K562 (cell line): ENCODE data around the gene DMBT1. TPM values are rescaled to one million over a fixed set of nuclear protein-coding genes. Genes with fewer than 3 reads are reported as not detected.

Experiments
- ATAC-seq: fragments of 200-7000 bp; cut with Tn5 transposase; 3 replicates; pipeline ENCODE4 v1.9.1; 2020; ENCODE audit warnings: moderate library complexity
- BruUV-seq: library from RNA; stranded (reverse); fragments of 400-500 nt; replicated peaks from 2 replicates; lab custom pipeline; 2021; lab: Mats Ljungman, UMichigan
- CTCF ChIA-PET: fragments of 300-600 bp; formaldehyde crosslinking; extraction: SDS; loops from one replicate; lab custom pipeline; 2021; ENCODE audit warnings: low intra/inter-chr PET ratio; lab: Yijun Ruan, JAX
- POLR2A ChIA-PET: fragments of 300-600, 350-650 bp; sonication (Branson Sonifier 250); formaldehyde crosslinking; extraction: SDS; loops from one replicate; lab custom pipeline; 2021; ENCODE audit warnings: antibody characterized with exemption, inconsistent platforms; lab: Yijun Ruan, JAX
- DNase-seq, 4 experiments: peaks; one replicate each; pipeline versions ENCODE4 v3.0.0 to v3.0.0-alpha.2; 2011 to 2018; ENCODE audit warnings: low spot score in 3 of 4, mixed read lengths in 3 of 4; ENCODE audit errors: extremely low read depth in 1 of 4
- FAIRE-seq: peaks from 2 replicates; lab custom pipeline; 2011; peaks lifted over from hg19 to GRCh38; lab: Jason Lieb, UNC
- H2AFZ ChIP-seq: 2 replicates; pipeline ENCODE4 v1.6.0; 2011; ENCODE audit warnings: low read depth, low read length, control low read depth, inconsistent platforms
- H3K27ac ChIP-seq: fragments of 200-600 bp; 3 replicates; pipeline ENCODE4 v1.8.0; 2011; ENCODE audit warnings: low read depth, mild to moderate bottlenecking, control low read depth, inconsistent platforms, low read length, moderate library complexity, mixed read lengths; ENCODE audit errors: extremely low read depth
- H3K27me3 ChIP-seq, 2 experiments: fragments of 300-600 bp in 1 of 2; 2 replicates in 1 of 2; 3 replicates in 1 of 2; pipeline versions ENCODE4 v1.6.0 to v1.8.0; 2011; ENCODE audit warnings: inconsistent platforms in 2 of 2, low read length in 2 of 2, mild to moderate bottlenecking in 1 of 2, mixed read lengths in 1 of 2, moderate library complexity in 1 of 2; ENCODE audit not compliant: control insufficient read depth in 2 of 2, insufficient read depth in 2 of 2
- H3K36me3 ChIP-seq: fragments of 300-600 bp; 3 replicates; pipeline ENCODE4 v1.8.0; 2011; ENCODE audit warnings: mild to moderate bottlenecking, low read length, inconsistent platforms; ENCODE audit not compliant: control insufficient read depth, insufficient read depth
- H3K4me1 ChIP-seq, 2 experiments: fragments of 200-600 bp in 1 of 2; replicated peaks in 1 of 2; 2 replicates in 1 of 2; 3 replicates in 1 of 2; pipeline versions ENCODE4 v1.5.1 to v1.8.0; 2011; ENCODE audit warnings: inconsistent platforms in 2 of 2, low read length in 2 of 2, mild to moderate bottlenecking in 1 of 2, mixed read lengths in 1 of 2, moderate library complexity in 1 of 2; ENCODE audit not compliant: control insufficient read depth in 2 of 2, insufficient read depth in 2 of 2
- H3K4me2 ChIP-seq: 2 replicates; pipeline ENCODE4 v1.6.1; 2011; ENCODE audit warnings: low read length, control low read depth, inconsistent platforms, mixed read lengths; ENCODE audit not compliant: insufficient read depth
- H3K4me3 ChIP-seq: fragments of 200-600 bp; sonication (generic), shearing (Covaris generic); 2 replicates; pipeline ENCODE4 v1.5.1; 2016; ENCODE audit warnings: control low read depth, inconsistent platforms
- H3K79me2 ChIP-seq: fragments of 200-600 bp; 3 replicates; pipeline ENCODE4 v1.8.0; 2011; ENCODE audit warnings: low read length, inconsistent platforms; ENCODE audit not compliant: control insufficient read depth, insufficient read depth
- H3K9ac ChIP-seq, 2 experiments: 2 replicates each; pipeline versions ENCODE4 v1.6.0 to v1.6.1; 2011; ENCODE audit warnings: low read depth in 2 of 2, low read length in 2 of 2, control low read depth in 1 of 2, inconsistent platforms in 1 of 2, mild to moderate bottlenecking in 1 of 2, mixed read lengths in 1 of 2; ENCODE audit not compliant: insufficient read depth in 1 of 2
- H3K9me1 ChIP-seq: one replicate; pipeline ENCODE4 v1.6.0; 2011; ENCODE audit warnings: inconsistent platforms, mild to moderate bottlenecking, low read length, moderate library complexity; ENCODE audit not compliant: control insufficient read depth, insufficient read depth
- H3K9me3 ChIP-seq: replicated peaks from 2 replicates; pipeline ENCODE4 v1.5.1; 2011; ENCODE audit warnings: low read depth, low read length, inconsistent platforms; ENCODE audit not compliant: control insufficient read depth, insufficient read depth
- H4K20me1 ChIP-seq: replicated peaks from 2 replicates; pipeline ENCODE4 v1.6.1; 2011; ENCODE audit warnings: low read length, inconsistent platforms, mixed read lengths; ENCODE audit not compliant: control insufficient read depth, insufficient read depth
- CREBBP ChIP-seq: IDR thresholded peaks from one replicate; pipeline ENCODE4 v1.6.1; 2012; ENCODE audit warnings: low read depth, mild to moderate bottlenecking, control low read depth, inconsistent platforms, low read length
- CSDE1 ChIP-seq, 2 experiments: fragments of 450-650 bp; IDR thresholded peaks; 2 replicates each; pipeline ENCODE4 v1.6.1; 2016; ENCODE audit warnings: mild to moderate bottlenecking in 1 of 2
- FOXM1 ChIP-seq, 2 experiments: fragments of 450-650 bp in 1 of 2; sonication (generic) in 1 of 2; formaldehyde crosslinking in 1 of 2; IDR thresholded peaks; 2 replicates each; pipeline versions ENCODE4 v1.6.1 to v1.9.0; 2017 to 2022; ENCODE audit warnings: low read depth in 2 of 2, mild to moderate bottlenecking in 2 of 2, missing genetic modification reagents in 1 of 2, moderate library complexity in 1 of 2
- GTF2B ChIP-seq: IDR thresholded peaks from 2 replicates; pipeline ENCODE4 v1.6.1; 2011; ENCODE audit not compliant: insufficient read length; ENCODE audit errors: extremely low read depth
- HMGN3 ChIP-seq: IDR thresholded peaks from 2 replicates; pipeline ENCODE4 v1.6.1; 2011; ENCODE audit warnings: borderline replicate concordance, low read depth, mild to moderate bottlenecking, mixed read lengths, low read length; ENCODE audit not compliant: insufficient read length; ENCODE audit errors: extremely low read depth
- KDM5B ChIP-seq: fragments of 200-600 bp; sonication (generic); IDR thresholded peaks from 2 replicates; pipeline ENCODE4 v1.6.1; 2012; ENCODE audit warnings: low read depth, mild to moderate bottlenecking, moderate library complexity, low read length, control low read depth, inconsistent platforms; ENCODE audit not compliant: insufficient replicate concordance
- MAFF ChIP-seq: IDR thresholded peaks from 2 replicates; pipeline ENCODE4 v1.6.1; 2012; ENCODE audit warnings: low read length, improper control_type of control experiment
- MITF ChIP-seq: IDR thresholded peaks from 2 replicates; pipeline ENCODE4 v1.6.1; 2014; ENCODE audit warnings: antibody characterized with exemption
- PATZ1 ChIP-seq: fragments of 250-450 bp; sonication (Bioruptor Pico); IDR thresholded peaks from 2 replicates; pipeline ENCODE4 v1.5.0; 2020; ENCODE audit warnings: mild to moderate bottlenecking, borderline replicate concordance
- PHB ChIP-seq: fragments of 250-450 bp; sonication (Bioruptor Pico); IDR thresholded peaks from 2 replicates; pipeline ENCODE4 v1.5.0; 2021
- RAD51 ChIP-seq: fragments of 450-650 bp; IDR thresholded peaks from 2 replicates; pipeline ENCODE4 v1.7.1; 2016; ENCODE audit warnings: low read depth, mild to moderate bottlenecking, borderline replicate concordance
- SIRT6 ChIP-seq: IDR thresholded peaks from one replicate; pipeline ENCODE4 v1.6.1; 2012; ENCODE audit warnings: low read depth, mild to moderate bottlenecking, control low read depth, inconsistent platforms, low read length, moderate library complexity
- ZNF431 ChIP-seq: sonication (generic); formaldehyde crosslinking; IDR thresholded peaks from 2 replicates; pipeline ENCODE4 v1.8.0; 2022; ENCODE audit warnings: mild to moderate bottlenecking, missing genetic modification reagents
- ZNF584 ChIP-seq: fragments of 200-800 bp; sonication (Bioruptor generic); IDR thresholded peaks from 2 replicates; pipeline ENCODE4 v1.6.1; 2016; ENCODE audit warnings: low read depth, mild to moderate bottlenecking, missing genetic modification characterization, missing compliant biosample characterization
- ZNF785 ChIP-seq: fragments of 250-450 bp; sonication (Bioruptor Pico); IDR thresholded peaks from 2 replicates; pipeline ENCODE4 v1.4.0; 2020; ENCODE audit warnings: mild to moderate bottlenecking
- WGBS: fragments of 100-300 bp; shearing (Covaris generic); methylation state at CpG from one replicate; pipeline ENCODE4 v1.1.6; 2016; ENCODE audit warnings: low coverage, mixed read lengths; ENCODE audit not compliant: insufficient coverage; ENCODE audit errors: missing lambda C conversion rate; 5-methylcytosine and 5-hydroxymethylcytosine counted together
- in situ Hi-C: fragments of 300-500 bp; cut with MboI; formaldehyde crosslinking; loops from 4 replicates; pipeline ENCODE4 v1.15.0; 2018; ENCODE audit warnings: inconsistent platforms, mixed read lengths
- intact Hi-C: fragments of 100-400 bp; cut with micrococcal nuclease; formaldehyde crosslinking; loops from 2 replicates; pipeline ENCODE4 v1.14.2; 2022
- polyA plus RNA-seq, 8 experiments: library from polyadenylated mRNA; depleted of rRNA in 4 of 8; stranded (reverse) in 5 of 8; unstranded in 3 of 8; fragments of >200 nt; fragmentation: Nextera tagmentation in 2 of 8; fragmentation: Illumina TruSeq in 1 of 8; extraction: Ambion mirVana in 2 of 8; extraction: Trizol in 1 of 8; gene quantifications; 2 replicates each; pipeline versions ENCODE4 v1.2.1 to v1.2.3, GENCODE V29; 2011 to 2014; ENCODE audit warnings: inconsistent platforms in 1 of 8, missing spikeins in 1 of 8
- total RNA-seq, 7 experiments: library from RNA; depleted of rRNA in 6 of 7; stranded (reverse); fragments of >200 nt in 6 of 7; fragmentation: Illumina TruSeq in 2 of 7; extraction: Trizol in 2 of 7; gene quantifications; 2 replicates each; pipeline versions ENCODE4 v1.2.1 to v1.2.3, GENCODE V29; 2011 to 2021; ENCODE audit warnings: low replicate concordance in 1 of 7
- TF ChIP-seq, protein P1 (sequence below): fragments of 450-650 bp; IDR thresholded peaks from 2 replicates; pipeline ENCODE4 v1.6.1; 2016; ENCODE audit warnings: missing biosample characterization, missing genetic modification characterization
- TF ChIP-seq, protein P2 (sequence below), 2 experiments: fragments of 450-650 bp in 1 of 2; sonication (generic) in 1 of 2; formaldehyde crosslinking; conservative IDR thresholded peaks; 2 replicates each; pipeline versions ENCODE4 v1.4.0 to v1.8.1; 2020 to 2022; ENCODE audit warnings: mild to moderate bottlenecking in 1 of 2, missing genetic modification reagents in 1 of 2

DMBT1 gene
- total and polyA plus RNA-seq, 9 of the 15 experiments (the other 6 are each of a cell fraction or from before 2014, with no cell fraction given), result 0.01 to 0.07 TPM; not detected in 7

- no peak for ATAC-seq
- CTCF ChIA-PET, result no interaction called here
Observed at GRCh38 chr10:122673269-122673668, 112.7 kb downstream of the DMBT1 start.

More at GRCh38 chr10:122673269-122673668, 112.7 kb downstream of the DMBT1 start:
- Histone ChIP-seq H3K4me3 (no peak overlapping the region), H3K9me1 (no peaks in the 10 kb centered on the region), H3K4me1 (no peaks in the 10 kb centered on the region), H3K27ac (no peak overlapping the region), H3K36me3 (no peaks in the 10 kb centered on the region), H3K79me2 (no peaks in the 10 kb centered on the region), H3K27me3 (peaks cover 0 to 4% of the 10 kb centered on the region in 2 experiments; a peak in 1 of 5 replicates), H4K20me1 (no peaks in the 10 kb centered on the region), H2AFZ (no peak overlapping the region), H3K9me3 (no peaks in the 10 kb centered on the region), H3K9ac (no peak overlapping the region), H3K4me2 (no peak overlapping the region)
- intact Hi-C loops (no loop called here), in situ Hi-C loops (no loop called here)
- DNase-seq (no peak), FAIRE-seq (no peak)
- WGBS, result 0% methylated on average over 3 of the region's 6 CpGs
- no TSS peak for BruUV-seq
- TF ChIP-seq, protein P1, sequence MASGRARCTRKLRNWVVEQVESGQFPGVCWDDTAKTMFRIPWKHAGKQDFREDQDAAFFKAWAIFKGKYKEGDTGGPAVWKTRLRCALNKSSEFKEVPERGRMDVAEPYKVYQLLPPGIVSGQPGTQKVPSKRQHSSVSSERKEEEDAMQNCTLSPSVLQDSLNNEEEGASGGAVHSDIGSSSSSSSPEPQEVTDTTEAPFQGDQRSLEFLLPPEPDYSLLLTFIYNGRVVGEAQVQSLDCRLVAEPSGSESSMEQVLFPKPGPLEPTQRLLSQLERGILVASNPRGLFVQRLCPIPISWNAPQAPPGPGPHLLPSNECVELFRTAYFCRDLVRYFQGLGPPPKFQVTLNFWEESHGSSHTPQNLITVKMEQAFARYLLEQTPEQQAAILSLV (tag), result no peak
- TF ChIP-seq GTF2B (no peak), FOXM1 (IDR thresholded peaks at IDR 0.05; ENCODE audit: low read depth) (no peak), FOXM1 (CRISPR knock-in tag; IDR thresholded peaks at IDR 0.05; ENCODE audit: low read depth) (no peak), CREBBP (no peak), MITF (no peak), SIRT6 (no peak), RAD51 (no peak), CSDE1 (IDR thresholded peaks at IDR 0.05) (no peak), ZNF431 (CRISPR knock-in tag) (no peak), PATZ1 (CRISPR knock-in tag) (no peak), HMGN3 (no peak), PHB (CRISPR knock-in tag) (no peak), MAFF (no peak), ZNF785 (CRISPR knock-in tag) (no peak), KDM5B (no peak), ZNF584 (CRISPR knock-in tag) (no peak)
- TF ChIP-seq, protein P2, sequence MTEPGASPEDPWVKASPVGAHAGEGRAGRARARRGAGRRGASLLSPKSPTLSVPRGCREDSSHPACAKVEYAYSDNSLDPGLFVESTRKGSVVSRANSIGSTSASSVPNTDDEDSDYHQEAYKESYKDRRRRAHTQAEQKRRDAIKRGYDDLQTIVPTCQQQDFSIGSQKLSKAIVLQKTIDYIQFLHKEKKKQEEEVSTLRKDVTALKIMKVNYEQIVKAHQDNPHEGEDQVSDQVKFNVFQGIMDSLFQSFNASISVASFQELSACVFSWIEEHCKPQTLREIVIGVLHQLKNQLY (CRISPR knock-in tag; conservative IDR thresholded peaks at IDR 0.05), result no peak
- POLR2A ChIA-PET, result interaction anchor here (0.7 kb wide), 1 partner anchor 19 kb away, joined by 4 read pairs; no protein-coding TSS in a partner anchor
